Activated T-cell treated with anti-CD3 and anti-CD28 coated beads, Interleukin-2, amount 50 U/mL, for 1 hour (primary cell): ENCODE results near the gene IL1RL2.

Source experiments
- DNase-seq: peaks from one replicate; pipeline ENCODE4 v3.0.0-alpha.2; 2020

The IL1RL2 gene

DNA sequence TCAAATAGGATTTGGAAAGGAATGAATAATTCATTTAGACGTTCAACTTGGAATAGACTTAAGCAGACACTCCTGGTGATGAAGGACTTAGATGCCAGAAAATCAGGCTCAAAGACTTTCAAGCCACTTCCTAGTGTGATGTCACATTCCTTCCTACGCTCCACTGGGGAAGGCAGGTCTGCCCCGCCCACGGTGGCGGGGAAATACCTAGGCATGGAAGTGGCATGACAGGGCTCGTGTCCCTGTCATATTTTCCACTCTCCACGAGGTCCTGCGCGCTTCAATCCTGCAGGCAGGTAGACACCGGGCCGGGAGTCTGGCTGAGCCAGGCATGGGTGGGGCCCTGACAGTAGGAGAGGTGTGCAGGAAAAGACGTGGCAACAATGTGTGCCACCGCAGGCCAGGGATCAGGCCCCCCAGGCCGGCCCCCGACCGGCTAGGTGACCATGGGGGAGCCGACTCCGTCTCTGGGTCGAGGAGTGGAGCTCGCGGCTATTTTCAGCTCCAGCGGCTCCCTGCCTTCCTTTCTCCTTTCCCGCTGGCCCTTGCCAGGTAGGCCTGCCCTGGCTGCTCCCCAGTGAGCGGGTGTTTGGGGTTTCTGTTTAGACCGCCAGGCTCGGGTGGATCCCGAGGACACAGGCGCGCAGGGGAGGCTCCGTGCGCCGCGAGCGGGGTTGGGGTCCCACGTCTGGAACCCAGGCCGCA is at the start of gene IL1RL2:
IL1RL2 (plus strand) TSS at position 233 of the 705 bp plus-strand sequence. CDS start 845 bp downstream, outside the sequence.
- DNase-seq: no peak

DNA sequence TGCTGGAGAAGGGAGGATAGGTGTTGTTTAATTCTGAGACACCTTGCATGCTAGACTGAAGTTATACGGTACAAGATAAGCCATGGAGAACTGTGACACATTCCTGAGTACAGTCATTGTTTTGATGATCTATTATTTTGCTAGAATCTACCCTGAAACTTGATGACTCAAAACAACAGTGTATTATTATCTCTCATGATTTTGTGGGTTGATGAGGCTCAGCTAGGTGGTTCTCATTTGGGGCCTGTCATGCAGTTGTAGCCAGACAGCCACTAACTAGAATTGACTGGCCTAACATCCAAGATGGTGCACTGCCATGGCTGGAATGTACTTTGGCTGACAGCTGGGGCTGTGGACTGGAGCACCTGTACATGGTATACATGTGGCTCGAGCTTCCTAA is 49.7 kb upstream of the IL1RL2 start:
- no peak for DNase-seq

DNA sequence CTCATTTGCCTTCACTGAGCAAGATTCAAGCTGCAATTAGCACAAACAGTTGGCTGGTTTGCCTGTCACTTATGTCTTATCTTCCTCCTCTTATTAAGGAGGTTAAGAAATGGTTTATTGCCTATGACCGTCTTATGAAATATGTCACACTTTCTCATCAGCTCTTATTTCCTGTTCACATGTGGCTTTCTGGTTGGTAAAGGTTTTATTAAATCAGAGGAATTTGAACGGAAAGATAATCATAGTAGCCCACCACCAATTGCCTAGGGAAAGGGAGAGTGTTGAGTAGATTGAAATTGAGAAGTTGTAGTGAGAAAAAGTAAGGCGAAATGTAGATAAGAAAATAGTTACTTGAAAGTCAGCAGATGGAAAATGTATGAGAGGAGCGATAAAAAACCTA is 48.5 kb upstream of the IL1RL2 start:
- no peak for DNase-seq

DNA sequence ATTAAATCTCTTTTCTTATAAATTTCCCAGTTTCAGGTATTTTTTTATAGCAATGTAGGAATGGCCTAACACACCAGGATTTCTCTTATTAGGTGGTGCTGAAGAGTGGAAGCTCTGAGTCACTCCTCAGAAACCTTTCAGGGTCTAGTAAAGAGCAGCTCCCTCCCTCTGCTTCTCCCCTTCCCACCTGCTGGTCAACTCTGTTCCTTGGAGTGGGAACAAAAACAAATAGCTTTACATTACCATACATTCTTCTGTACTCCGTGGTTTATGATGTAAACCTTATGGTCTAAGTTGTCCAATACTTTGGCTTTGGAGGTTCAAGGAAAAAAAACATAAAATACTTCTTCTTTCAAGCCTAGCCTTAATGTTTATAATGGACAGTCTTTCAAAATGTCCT is 47.0 kb upstream of the IL1RL2 start:
- DNase-seq: no peak

DNA sequence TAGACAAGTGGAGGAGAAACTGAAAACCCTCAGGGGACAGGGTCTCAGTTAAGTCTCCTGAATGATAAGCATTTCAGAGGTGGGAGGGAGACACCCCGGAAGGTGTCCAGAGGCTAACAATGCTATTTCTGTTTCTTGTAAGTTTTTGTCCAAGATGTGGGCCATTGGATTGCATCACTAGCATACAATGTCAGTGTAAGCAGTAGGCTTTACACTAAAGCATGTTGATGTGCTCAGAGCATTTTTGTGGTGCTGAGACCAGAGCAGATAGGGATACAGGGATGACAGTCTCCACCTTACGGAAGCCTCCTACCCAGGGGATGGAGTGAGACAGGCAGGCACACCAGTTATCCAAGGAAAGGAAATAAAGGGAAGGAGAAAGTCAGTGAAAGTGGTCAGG is 46.4 kb upstream of the IL1RL2 start:
- DNase-seq: no peak

DNA sequence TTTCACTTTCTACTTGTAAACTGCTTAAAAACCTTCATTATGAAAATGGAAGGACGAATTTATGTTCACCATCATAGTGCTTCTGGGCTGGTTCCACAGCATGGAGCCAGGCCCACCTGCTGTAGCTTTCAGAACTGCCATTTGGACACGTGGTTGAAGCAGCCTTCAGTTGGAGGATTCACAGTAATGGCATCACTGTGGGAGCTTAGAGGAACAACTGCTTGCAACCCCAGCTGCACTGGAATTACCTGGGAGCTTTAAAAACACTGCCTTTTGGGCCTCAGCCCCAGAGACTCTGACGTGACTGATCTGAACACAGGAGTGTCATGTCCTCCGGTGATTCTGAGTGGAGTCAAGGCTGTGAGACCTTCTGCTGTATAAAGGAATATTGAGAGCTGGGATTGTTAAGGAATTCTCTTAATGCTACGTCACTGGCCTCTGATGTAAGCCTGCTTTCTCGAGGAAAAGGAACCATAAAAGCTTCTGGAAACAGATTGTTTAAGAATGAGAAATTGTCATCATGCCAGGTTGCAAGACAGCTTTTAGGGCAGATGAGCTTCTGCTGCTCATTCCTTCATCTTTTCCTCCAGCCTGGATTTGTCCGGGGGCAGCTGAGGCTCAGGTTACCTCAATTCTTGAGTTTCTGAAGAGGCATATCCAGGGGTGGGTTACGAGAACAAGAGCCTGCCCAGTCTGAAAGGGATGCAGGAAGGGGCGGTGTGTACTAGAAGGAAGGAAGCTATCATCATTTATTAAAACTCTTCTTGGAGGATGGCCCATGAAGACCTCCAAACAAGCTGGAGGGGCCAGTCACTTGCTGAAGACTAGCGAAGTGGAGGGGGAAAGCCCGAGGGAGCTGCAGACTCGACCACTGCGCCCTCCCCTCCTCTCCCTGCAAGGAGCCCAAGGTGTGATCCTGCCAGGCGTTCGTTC is 45.5 kb upstream of the IL1RL2 start:
- DNase-seq: no peak

DNA sequence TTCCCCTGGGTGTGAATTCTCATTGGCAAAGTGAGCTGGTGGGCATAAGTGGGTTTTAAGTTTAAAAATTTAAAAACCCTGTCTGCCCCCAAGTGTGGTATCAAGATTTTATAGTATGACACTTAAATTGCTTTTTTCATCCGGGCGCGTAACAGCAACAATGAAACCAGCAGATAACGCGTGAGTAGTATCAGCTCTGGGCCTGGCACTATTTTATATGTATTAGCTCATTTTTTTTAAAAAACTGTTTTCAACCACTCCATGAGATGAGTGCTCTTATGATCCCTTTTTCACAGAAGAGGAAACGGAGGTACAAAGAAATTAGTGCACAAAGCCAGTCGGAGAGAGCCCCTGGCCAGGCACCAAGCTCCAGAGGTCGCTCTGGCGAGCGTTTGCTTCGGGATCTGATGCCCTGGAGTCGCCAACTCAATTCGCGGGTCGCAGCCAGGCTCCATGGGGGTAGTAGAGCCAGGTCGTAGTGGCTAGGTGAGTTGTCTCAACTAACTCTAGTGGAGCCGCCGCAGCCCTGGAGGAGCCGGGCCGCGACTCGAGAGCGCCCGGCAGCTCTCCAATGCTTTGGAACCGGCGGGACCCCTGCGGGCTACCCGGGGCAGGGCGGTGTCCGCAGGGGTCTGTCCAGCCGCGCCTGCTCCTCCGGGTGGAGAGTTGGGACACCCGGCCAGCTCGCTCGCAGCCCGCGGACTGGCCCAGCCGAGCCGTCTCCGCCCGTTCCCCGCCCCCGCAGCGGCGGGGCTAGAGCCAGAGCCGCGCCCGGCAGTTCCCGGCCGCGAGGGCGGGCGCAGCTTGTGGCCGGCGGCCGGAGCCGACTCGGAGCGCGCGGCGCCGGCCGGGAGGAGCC is 44.6 kb upstream of the IL1RL2 start, which contains the start of gene IL1R1:
IL1R1 (plus strand) TSS at position 777 of the 859 bp plus-strand sequence. CDS start 14,979 bp downstream, outside the sequence.
- no peak for DNase-seq

DNA sequence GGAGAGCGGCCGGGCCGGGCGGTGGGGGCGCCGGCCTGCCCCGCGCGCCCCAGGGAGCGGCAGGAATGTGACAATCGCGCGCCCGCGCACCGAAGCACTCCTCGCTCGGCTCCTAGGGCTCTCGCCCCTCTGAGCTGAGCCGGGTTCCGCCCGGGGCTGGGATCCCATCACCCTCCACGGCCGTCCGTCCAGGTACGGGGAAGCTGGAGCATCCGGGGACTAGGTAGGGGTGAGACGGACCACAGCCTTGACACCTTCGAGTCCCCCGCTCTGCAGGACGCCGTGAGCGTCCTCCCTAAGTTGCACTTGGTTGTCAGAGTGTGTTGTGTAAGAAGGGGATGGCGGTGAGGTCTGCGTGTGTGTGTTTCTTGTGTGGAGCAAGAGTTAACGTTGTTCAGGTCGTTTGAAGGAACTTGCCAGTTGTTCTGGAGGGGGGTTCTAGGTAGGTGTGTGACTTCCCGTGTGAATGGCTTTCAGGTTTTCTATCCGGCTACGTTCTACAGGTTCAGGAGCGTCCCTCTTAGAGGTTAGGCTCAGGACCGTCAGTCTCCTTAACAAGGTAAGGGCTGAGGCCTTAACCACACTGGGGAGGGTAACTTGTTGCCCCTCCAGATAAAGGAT is 43.9 kb upstream of the IL1RL2 start:
- no peak for DNase-seq

DNA sequence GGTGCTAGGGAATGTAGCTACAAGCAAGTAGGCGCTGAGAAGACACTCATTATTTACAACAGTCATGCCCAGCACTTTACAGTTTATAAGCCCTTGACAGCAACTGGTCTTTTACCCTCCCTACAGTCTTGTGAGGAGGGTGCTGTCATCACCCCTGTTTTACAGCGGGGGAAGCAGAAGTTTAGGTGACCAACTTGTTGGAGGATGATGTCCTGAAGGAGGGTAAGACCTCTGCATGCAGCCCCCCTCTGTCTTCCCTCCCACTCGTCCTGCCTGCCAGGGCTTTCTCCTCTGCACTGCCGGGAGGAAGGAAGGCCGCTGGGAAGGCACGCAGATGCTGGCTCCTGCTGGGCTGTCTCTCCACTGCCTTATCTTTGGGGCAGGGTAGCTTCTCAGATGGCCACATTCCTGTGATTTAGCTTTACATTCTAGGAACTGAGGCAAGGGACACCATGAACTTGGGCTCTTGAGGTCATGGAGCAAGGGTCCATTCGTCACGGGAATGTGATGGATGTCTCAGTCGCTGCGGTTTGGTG is 43.3 kb upstream of the IL1RL2 start:
- DNase-seq: no peak

DNA sequence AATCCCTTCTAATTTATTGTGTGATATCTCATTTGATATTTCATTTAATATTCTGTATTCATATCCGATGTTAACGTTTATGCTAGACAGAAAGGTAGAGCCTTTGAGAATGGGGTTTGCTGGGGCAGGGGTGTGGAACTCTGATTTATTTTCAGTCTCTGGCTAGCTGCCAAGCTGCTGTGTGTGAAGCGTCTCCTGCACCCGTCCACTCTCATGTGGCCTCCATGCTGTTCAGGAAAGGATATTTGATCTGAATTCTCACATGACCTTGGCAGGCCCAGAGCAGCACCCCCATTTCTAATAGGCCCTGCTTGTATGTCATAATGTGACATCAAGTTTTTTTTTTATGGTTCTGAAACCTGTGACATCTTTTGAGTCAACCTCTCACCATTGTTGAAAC is 42.7 kb upstream of the IL1RL2 start:
- no peak for DNase-seq

DNA sequence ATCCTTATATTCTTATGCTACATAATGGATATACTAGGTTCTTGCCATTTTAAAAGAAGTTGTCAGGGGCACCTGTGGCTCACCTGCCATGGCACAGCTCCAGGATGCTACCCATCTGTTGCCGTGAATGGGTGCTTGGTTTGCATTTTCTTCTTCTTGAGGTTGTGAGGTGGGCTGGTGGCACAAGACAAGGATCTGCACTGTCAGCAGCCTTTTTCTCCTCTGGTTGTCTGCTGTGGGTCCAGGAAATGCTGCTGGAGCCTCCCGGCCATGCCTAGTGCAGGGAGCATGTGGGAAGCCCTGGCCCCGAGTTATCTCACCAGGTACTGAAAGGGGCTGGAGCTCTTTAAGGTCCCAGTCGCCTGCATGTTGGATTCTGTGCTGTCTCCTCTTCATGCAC is 41.7 kb upstream of the IL1RL2 start:
- no peak for DNase-seq

DNA sequence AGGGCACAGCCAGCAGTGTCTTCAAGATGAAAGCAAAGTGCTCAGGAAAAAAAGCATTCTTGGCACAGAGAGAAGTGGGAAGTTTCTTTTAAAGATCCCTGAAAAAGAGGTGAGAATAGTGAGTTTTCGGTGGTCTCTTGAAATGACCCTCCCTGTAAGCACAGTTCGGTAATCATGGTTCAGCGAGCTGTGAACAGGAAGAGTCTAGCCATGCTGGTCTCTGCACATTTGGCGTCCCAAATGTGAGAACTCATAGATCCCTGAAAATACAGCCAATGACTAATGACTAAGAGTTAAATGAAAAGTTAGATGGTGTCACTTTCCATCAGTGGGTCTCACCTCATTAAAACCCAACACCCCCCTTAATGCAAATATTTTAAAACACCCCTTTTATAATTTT is 40.9 kb upstream of the IL1RL2 start:
- DNase-seq: no peak

DNA sequence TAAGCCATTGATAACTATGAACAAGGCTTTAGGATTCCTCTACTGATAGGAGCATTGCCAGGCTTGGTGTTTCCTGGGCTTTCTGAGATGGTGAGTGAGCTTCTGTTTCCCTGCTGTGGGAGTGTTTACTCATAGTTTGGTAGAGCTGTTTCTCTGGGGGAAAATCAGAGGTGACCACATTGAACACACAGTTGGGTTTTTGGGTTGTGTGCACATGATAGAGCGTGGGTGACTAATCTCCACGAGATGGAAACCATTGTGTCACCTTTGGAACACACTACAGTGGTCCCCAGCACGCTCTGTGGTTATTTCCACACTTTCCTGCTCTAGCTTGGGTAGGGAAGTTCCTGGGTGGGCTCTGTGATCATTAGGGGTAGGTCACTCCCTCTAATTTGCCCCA is 38.9 kb upstream of the IL1RL2 start:
- no peak for DNase-seq

DNA sequence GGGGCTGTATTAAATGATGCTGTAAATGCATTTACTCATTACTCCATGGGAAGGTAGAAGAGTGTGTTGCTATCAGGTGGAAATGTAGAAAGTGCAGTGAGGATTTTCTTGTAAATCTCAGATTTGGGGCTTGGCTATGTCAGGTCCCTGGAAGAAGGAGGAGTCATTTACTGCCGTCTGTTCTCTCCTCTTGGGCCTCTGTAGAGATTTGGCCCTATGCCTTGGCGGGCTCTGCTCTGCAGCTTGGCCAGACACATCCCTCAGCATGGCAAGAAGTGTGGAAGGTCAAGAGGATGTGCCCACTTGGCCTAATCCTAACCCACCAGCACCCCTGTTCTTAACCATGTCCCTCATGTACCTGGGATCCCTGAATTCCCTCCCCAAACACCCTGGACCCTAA is 37.6 kb upstream of the IL1RL2 start:
- no peak for DNase-seq

DNA sequence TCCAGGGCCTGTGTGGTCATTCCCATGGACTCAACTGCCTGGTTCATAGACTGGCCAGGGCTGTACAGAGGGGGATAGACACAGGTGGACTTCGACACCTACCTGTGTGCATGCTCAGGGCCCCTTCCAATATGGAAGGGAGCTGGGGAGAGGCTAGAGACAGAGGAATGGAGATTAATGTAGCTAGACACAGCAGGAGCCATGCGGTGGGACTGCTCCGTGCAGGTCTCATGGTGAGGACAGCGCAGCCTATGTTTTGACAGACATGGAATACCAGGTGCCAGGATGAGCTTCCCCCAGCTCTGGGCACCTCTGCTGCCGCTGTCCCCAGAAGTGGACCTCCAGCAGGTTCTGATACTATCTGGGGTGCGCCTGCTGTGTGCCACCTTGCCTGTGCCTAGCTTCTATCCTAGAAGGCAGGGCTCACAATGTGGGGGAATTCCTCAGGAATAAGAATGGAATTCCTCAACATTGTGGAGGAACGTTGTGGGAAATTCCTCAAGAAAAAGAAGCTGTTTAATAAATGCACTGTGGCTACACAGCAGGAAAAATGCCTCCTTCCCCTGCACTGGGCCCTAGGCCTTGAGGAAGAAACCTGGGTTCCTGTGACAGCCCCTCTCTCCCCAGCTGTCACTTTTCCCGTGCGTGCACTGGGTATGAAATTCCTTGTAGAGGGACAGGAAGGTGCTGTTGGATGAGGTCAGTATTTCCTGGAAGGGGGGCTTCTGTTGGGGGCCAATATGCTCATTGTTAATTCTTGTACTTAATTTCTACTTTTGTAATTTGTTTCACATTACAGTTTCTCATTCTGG is 37.0 kb upstream of the IL1RL2 start:
- no peak for DNase-seq

DNA sequence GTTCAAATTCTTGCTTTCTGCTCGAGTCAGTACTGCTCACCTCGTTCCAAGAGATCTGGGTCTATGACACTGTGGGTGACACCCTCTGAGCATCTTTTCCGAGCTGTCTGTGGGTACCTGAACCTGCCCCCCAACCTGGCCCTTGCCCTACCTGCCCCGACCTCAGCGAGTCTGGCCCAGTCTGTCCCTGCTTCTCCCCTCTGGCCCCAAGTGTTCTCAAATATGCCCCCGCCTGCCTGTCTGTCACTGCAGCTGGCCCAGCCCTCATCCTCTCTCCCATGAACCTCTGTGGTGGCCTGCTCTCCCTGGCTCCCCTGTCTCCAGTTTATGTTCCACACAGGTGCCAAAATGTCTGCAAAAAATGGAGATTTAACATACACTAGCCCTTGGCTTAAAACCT is 32.5 kb upstream of the IL1RL2 start:
- DNase-seq: no peak

DNA sequence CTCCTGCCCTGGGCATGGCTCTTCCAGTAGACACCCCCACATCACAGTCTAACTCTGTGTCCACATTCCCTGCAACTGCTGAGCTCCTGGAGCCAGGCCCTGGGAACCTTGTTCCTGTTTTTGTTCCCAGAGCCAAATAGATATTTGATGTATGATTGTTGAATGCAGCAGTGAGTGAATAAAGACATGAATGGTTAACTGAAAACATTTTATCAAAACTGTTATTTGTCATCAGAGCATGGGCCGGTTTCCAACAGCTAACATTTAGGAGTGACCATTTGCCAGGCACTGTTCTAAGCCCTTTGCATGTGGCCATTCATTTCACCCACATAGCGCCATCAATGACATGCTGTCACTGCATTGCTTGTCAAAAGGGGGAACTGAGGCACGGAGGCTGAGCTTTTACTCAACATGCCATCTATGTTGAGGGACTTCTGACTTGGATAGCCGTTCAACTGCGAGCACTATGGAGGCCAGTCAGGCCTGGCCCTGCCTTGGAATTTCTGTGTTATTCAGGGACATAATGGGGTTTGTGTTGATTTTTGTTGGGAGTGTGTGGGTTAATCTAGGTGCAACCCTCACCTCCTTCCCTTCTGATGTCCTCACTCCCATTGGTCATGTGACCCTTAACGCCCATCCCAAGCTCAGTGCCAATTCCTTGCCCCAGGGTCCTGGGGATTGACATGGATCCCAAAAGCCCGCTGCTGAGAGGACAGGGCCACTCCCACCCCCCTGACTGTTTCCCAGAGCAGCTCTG is 31.7 kb upstream of the IL1RL2 start:
- DNase-seq: no peak

DNA sequence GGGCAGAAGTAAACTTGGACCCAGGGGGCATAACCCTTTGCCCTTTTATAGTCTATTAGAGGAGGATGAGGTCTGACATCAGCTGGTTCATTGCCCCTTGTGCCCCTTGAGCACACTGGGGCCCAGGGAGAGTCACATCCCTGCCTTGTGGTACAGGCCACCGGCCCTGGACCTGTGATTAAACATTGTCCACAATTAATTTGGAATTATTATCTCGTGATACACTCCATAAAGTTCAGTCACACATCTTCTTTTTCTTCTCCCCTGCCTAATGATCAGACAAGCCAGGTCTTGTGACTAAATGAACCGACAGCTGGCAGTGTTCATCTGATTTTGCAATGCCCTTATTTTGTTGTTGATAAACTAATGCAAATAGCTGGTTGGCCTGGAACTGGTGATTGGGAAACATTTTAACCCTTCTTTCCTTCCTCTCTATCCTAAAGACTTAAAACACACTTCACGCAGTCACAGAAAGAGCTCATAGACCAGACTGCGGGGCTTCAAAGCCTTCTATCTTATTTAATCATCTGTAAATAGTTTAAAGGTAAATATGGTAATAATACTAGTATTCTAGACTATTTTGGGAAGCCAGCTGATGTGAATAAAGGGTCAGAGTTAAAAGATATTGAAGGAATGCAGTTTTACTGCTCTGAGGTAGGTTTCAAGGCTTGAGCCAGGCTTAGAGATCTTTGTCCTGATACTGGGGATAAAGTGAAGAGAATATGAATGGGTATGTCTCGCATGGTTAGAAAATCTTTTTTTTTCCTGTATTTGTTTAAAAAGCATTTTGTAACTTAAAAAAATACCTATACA is 30.9 kb upstream of the IL1RL2 start:
- DNase-seq: no peak

DNA sequence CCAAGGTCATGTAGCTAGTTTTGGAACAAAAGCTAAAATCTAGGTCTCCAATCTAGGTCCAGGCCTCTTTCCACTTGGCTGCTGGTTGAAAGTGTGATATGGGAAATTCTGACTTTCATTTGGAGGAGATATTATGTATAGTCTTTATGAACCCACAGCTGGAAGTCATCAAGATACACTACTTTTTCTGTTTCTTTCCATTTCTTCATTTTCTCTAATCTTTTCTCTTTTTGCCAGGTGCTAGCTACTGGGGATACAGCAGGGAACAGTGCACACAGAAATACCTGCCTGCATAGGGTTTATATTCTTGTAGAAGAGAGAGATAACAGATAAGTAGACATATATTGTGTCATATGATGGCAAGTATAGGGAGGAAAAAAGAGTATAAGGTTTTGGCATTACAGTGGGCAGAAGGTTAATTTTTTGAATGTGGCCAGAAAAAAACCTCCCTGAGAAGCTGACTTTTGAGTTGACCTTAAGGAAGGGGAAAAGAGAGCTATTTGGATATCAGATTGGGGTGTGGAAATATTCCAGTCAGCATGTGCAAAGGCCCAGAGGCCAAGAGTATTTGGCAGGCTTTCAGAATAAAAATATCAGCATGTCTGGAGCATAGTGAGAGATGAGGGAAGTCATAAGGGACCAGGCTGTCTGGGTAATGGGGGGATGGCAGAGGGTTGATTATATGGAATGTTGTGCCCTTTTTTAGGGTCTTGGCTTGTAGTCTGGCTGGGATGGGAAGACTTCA is 28.6 kb upstream of the IL1RL2 start:
- DNase-seq: no peak
